T-helper 1 cell treated with Interleukin-12 subunit alpha and Interleukin-12 subunit beta and Interleukin-4 antibody, amounts not matched to agents 30 μg/mL and 1 μg/mL, for 36 hours (primary cell): ENCODE measurements around the gene TMEM175.

Source experiments
- H3K27ac Mint-ChIP-seq: one replicate; pipeline ENCODE4 v1.8.0; 2021; ENCODE audit warnings: mild to moderate bottlenecking, mixed read lengths
- H3K27me3 Mint-ChIP-seq: one replicate; pipeline ENCODE4 v1.8.0; 2021; ENCODE audit warnings: low read depth, mixed read lengths
- H3K36me3 Mint-ChIP-seq: one replicate; pipeline ENCODE4 v1.8.0; 2021; ENCODE audit warnings: low read depth, mixed read lengths
- H3K4me1 Mint-ChIP-seq: one replicate; pipeline ENCODE4 v1.8.0; 2021; ENCODE audit warnings: low read depth, mixed read lengths
- H3K4me3 Mint-ChIP-seq: one replicate; pipeline ENCODE4 v1.8.0; 2021; ENCODE audit warnings: mild to moderate bottlenecking, moderate library complexity, mixed read lengths
- H3K9me3 Mint-ChIP-seq: one replicate; pipeline ENCODE4 v1.8.0; 2021; ENCODE audit warnings: mixed read lengths

TMEM175 gene, protein sequence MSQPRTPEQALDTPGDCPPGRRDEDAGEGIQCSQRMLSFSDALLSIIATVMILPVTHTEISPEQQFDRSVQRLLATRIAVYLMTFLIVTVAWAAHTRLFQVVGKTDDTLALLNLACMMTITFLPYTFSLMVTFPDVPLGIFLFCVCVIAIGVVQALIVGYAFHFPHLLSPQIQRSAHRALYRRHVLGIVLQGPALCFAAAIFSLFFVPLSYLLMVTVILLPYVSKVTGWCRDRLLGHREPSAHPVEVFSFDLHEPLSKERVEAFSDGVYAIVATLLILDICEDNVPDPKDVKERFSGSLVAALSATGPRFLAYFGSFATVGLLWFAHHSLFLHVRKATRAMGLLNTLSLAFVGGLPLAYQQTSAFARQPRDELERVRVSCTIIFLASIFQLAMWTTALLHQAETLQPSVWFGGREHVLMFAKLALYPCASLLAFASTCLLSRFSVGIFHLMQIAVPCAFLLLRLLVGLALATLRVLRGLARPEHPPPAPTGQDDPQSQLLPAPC

GRCh38 chr4:931960-932712 is at the start of gene TMEM175, which contains the start of gene GAK:
Gene TMEM175, plus strand, starts transcription at chr4:932460. Its CDS starts 15,280 bp downstream, at chr4:947740.
Gene GAK, minus strand, starts transcription at chr4:932316. Its CDS starts 129 bp downstream, at chr4:932187.
- H3K4me3 Mint-ChIP-seq, result peak within 1 kb of the TSS; percentile 94
- H3K27me3 Mint-ChIP-seq, result peaks cover 5% of the 10 kb centered on the region
- H3K27ac Mint-ChIP-seq, result peak within 1 kb of the TSS; percentile 95
- H3K9me3 Mint-ChIP-seq, result no peaks in the 10 kb centered on the region
- peaks cover 28% of the 10 kb centered on the region for H3K4me1 Mint-ChIP-seq
- peaks cover 2% of the 10 kb centered on the region for H3K36me3 Mint-ChIP-seq

DNA sequence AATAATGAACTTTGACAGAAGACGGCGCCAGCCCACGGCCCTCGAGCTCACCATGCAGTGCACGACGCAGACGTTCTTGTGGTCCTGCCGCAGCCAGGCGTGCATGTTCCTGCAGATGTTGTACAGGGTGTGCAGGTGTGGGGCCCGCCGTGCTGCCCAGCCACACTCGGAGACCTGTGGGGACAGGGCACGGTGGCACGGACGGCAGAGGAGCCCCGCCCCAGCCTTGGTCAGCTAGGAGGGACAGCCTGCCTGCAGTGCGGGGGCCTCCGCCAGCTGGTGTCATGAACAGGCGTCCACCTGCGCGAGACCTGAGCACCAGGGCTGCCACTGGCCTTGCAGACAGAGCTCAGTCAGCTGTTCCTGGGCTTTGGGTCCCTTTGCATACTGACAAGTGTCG is 49.6 kb upstream of the TMEM175 start:
- Mint-ChIP-seq H3K9me3 (no peaks in the 10 kb centered on the region), H3K4me1 (peaks cover 24% of the 10 kb centered on the region), H3K27ac (no peak overlapping the region), H3K36me3 (peaks cover 27% of the 10 kb centered on the region), H3K4me3 (no peak overlapping the region), H3K27me3 (no peaks in the 10 kb centered on the region)

GRCh38 chr4:883377-884095 is 48.7 kb upstream of the TMEM175 start:
- H3K4me3 Mint-ChIP-seq, result no peak overlapping the region
- no peaks in the 10 kb centered on the region for H3K27me3 Mint-ChIP-seq
- H3K9me3 Mint-ChIP-seq, result no peaks in the 10 kb centered on the region
- no peak overlapping the region for H3K27ac Mint-ChIP-seq
- H3K36me3 Mint-ChIP-seq, result peaks cover 28% of the 10 kb centered on the region
- H3K4me1 Mint-ChIP-seq, result peaks cover 19% of the 10 kb centered on the region

DNA sequence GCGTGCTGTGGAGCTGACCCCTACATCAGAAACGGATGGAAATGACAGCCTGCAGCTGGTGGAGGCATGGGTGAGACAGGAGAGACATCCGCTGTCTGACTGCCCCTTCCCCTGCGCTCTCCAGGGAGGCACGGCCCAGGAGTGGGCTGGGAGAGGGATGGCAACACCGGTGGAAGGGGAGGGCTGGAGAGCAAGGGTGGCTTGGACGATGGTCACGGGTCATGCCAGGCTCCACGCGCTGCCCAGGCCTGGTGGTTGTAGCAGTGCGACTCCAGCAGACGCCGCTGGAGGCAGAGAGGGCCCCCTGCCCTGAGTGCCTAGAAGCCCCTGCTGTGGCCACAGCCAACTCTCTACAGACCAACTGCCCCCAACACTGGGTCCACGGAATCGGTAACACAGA is 48.0 kb upstream of the TMEM175 start:
- Mint-ChIP-seq H3K4me3 (no peak overlapping the region), H3K27me3 (no peaks in the 10 kb centered on the region), H3K27ac (no peak overlapping the region), H3K36me3 (peaks cover 23% of the 10 kb centered on the region), H3K4me1 (peaks cover 13% of the 10 kb centered on the region), H3K9me3 (no peaks in the 10 kb centered on the region)

DNA sequence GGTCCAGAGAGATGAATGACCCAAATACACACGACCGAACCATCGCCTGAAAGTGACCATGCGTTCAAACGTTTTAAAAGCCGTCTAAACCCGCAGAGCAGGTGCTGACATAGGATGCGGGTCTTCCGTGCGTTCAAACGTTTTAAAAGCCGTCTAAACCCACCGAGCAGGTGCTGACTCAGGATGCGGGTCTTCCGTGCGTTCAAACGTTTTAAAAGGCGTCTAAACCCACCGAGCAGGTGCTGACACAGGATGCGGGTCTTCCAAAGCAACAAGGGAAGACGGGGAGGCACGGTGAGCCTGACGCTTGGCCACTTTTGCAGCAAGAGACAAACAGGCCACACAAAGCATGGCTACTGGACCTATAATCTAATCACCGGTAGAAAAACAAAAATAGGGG is 47.4 kb upstream of the TMEM175 start:
- no peaks in the 10 kb centered on the region for H3K27me3 Mint-ChIP-seq
- peaks cover 18% of the 10 kb centered on the region for H3K36me3 Mint-ChIP-seq

DNA sequence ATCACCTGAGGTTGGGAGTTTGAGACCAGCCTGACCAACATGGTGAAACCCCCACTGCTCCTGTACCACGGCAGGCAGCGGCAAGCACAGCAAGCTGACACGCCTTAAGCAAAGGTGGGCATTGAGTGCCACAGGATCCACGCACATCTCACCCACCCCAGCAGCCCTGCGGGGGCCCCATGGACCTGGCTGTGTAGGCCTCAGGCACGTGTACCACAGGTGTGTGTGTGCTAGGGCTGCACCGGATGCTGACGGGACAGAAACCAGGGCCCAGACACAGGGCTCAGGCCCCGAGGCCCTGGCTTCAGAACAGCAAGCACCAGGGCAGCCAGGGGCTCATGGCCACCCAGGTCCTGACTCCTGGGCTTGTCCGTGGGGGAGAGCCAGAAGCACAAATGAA is 46.9 kb upstream of the TMEM175 start:
- Mint-ChIP-seq H3K36me3 (peaks cover 18% of the 10 kb centered on the region), H3K27me3 (no peaks in the 10 kb centered on the region), H3K9me3 (no peaks in the 10 kb centered on the region), H3K4me3 (no peak overlapping the region), H3K4me1 (peaks cover 3% of the 10 kb centered on the region), H3K27ac (no peak overlapping the region)

More for the DNA sequence above, 47.4 kb upstream of the TMEM175 start:
- Mint-ChIP-seq H3K27ac (no peak overlapping the region), H3K9me3 (no peaks in the 10 kb centered on the region), H3K4me3 (no peak overlapping the region), H3K4me1 (peaks cover 7% of the 10 kb centered on the region)

DNA sequence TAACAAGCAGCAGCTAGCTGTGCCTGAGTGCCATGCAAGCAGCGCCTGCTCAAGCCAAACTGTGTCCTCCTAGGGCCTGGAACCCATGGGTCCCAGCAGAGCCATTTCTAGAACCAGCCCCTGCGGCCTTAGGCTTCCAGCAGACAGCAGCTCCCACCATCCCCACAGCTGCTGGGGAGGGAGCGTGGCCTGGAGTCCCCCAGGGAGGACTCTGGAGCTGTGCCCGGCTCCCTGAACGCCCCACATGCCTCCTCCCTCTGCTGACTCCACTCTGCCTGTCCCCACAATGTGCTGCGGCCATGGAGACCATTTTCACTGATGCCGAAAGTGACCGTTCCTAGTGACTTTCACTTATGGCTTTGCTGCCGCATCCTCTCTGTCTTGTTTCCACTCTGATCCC is 46.0 kb upstream of the TMEM175 start:
- no peaks in the 10 kb centered on the region for H3K9me3 Mint-ChIP-seq
- H3K4me1 Mint-ChIP-seq, result no peaks in the 10 kb centered on the region
- no peak overlapping the region for H3K27ac Mint-ChIP-seq
- H3K4me3 Mint-ChIP-seq, result no peak overlapping the region
- no peaks in the 10 kb centered on the region for H3K27me3 Mint-ChIP-seq
- peaks cover 20% of the 10 kb centered on the region for H3K36me3 Mint-ChIP-seq

GRCh38 chr4:887034-887763 is 45.1 kb upstream of the TMEM175 start:
- Mint-ChIP-seq H3K27ac (no peak overlapping the region), H3K4me1 (no peaks in the 10 kb centered on the region), H3K4me3 (no peak overlapping the region), H3K36me3 (peaks cover 18% of the 10 kb centered on the region), H3K9me3 (no peaks in the 10 kb centered on the region), H3K27me3 (no peaks in the 10 kb centered on the region)

DNA sequence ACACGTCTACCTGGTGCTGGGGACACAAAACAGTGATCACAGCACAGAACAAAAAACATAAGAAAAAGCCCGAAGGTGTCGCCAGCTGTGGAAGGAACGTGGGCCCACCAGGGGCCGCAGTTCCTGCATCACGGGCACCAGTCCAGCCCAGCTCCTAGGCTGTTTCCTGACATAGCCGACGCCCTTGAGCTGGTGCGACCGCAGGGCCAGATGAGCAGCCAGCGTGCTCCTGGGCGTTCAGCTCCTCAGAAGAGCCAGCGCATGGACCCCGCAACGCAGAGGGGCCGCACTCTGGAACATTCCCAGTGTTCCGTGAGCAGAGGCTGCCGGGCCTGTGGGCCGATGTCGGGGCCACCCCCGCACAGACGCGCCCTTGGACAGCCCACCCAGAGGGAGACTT is 44.2 kb upstream of the TMEM175 start:
- Mint-ChIP-seq H3K9me3 (no peaks in the 10 kb centered on the region), H3K27ac (no peak overlapping the region), H3K27me3 (no peaks in the 10 kb centered on the region), H3K36me3 (peaks cover 18% of the 10 kb centered on the region), H3K4me1 (no peaks in the 10 kb centered on the region), H3K4me3 (no peak overlapping the region)

DNA sequence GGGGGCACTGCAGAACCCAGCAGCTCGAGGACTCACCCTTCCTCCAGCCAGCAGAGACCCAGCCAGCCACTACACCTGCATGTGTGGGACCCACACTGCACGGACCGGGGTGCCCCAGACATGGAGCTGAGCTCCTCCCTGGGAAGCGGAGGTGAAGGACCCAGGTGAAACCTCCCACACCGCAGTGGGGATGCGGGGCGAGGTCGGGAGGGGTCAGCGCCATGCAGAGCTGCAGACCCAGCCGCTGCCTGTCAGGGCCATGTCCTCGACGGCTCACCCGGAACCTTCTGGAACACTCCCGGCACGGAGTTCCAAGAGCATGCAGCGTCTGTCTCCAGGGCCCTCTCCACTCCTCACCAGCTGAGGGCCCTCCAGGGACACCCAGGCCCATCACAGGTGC is 42.7 kb upstream of the TMEM175 start:
- Mint-ChIP-seq H3K36me3 (peaks cover 16% of the 10 kb centered on the region), H3K9me3 (no peaks in the 10 kb centered on the region), H3K27me3 (no peaks in the 10 kb centered on the region), H3K4me3 (no peak overlapping the region), H3K27ac (no peak overlapping the region), H3K4me1 (no peaks in the 10 kb centered on the region)

DNA sequence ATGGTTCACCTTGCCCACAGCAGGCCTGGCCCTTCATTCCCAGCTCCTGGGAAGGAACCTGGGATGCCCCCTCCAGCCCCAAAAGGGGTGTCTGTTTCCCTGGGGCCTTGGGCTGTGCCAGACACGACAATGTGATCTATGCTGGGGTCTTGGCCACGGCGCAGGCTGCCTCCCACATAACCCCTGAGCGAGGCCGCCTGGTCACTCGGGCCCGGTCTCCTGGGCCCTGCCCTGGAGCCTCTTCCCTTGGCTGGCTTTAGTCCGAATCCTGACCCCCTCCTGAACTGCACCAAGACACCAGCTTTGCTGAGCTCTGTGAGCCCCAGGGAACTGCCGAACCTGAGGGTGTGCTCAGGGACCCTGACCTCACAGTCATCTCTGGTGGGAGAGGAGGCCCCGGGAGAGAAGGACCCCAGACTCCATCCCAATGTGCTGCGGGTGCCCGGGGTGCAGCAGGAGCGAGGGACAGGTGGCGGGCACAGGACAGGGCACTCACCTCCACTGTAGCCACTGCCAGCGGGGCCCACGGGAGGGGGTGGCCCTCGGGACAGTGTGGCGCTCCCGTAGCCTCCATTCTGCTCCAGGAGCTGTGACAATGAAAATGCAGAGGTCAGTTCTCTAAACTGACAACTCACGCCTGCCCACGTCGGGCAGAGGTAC is 42.1 kb upstream of the TMEM175 start:
- H3K27ac Mint-ChIP-seq, result no peak overlapping the region
- peaks cover 16% of the 10 kb centered on the region for H3K36me3 Mint-ChIP-seq
- no peaks in the 10 kb centered on the region for H3K27me3 Mint-ChIP-seq
- H3K4me1 Mint-ChIP-seq, result no peaks in the 10 kb centered on the region
- H3K4me3 Mint-ChIP-seq, result no peak overlapping the region
- H3K9me3 Mint-ChIP-seq, result no peaks in the 10 kb centered on the region

DNA sequence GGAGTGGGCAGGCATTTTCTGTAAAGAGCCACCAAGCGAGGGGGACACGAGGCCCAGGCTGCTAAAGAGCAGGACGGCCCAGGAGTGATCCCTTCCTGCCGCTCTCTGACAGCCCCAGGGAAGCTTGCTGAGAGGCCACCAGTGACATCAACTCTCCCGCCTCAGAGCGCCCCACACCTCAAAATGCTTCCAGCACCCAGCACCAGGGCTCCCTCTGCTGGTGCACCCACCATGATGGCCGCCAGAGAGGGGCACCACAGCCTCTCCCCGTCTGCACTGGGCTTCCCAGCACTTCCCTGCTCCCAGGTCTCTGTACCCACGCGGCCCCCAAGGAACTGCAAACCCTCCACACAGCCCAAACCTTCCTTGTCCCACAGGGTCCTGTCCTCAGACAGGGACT is 40.5 kb upstream of the TMEM175 start:
- Mint-ChIP-seq H3K4me3 (no peak overlapping the region), H3K27ac (no peak overlapping the region), H3K27me3 (no peaks in the 10 kb centered on the region), H3K4me1 (no peaks in the 10 kb centered on the region), H3K9me3 (no peaks in the 10 kb centered on the region), H3K36me3 (peaks cover 19% of the 10 kb centered on the region)

GRCh38 chr4:892780-893179 is 39.5 kb upstream of the TMEM175 start:
- H3K4me3 Mint-ChIP-seq, result no peak overlapping the region
- H3K4me1 Mint-ChIP-seq, result no peaks in the 10 kb centered on the region
- peaks cover 15% of the 10 kb centered on the region for H3K36me3 Mint-ChIP-seq
- no peak overlapping the region for H3K27ac Mint-ChIP-seq
- no peaks in the 10 kb centered on the region for H3K9me3 Mint-ChIP-seq
- no peaks in the 10 kb centered on the region for H3K27me3 Mint-ChIP-seq
